WTC11 (cell line): ENCODE measurements around the gene RPL36A. TPM values are rescaled to one million over a fixed set of nuclear protein-coding genes. Genes with fewer than 3 reads are reported as not detected.

ENCODE experiments used
- ATAC-seq: fragments of 200-7000 bp; cut with Tn5 transposase; 2 replicates; pipeline ENCODE4 v1.10.0; 2021; ENCODE audit warnings: mild to moderate bottlenecking, moderate library complexity
- CTCF ChIA-PET: fragments of 300-600 bp; sonication (Branson Sonifier 250); formaldehyde crosslinking; loops from one replicate; lab custom pipeline; 2021; ENCODE audit warnings: antibody characterized with exemption; lab: Charles Lee
- POLR2A ChIA-PET: fragments of 350-600 bp; sonication (Branson Sonifier 250); formaldehyde crosslinking; loops from one replicate; lab custom pipeline; 2021; ENCODE audit warnings: antibody characterized with exemption; lab: Charles Lee
- DNase-seq: peaks from one replicate; pipeline ENCODE4 v3.0.0; 2021; ENCODE audit warnings: low spot score
- H3K27ac Mint-ChIP-seq: 2 replicates; pipeline ENCODE4 v1.8.0; 2021; ENCODE audit warnings: mixed read lengths
- H3K27me3 Mint-ChIP-seq: 2 replicates; pipeline ENCODE4 v1.8.0; 2021; ENCODE audit warnings: low read depth, mild to moderate bottlenecking, moderate library complexity, mixed read lengths
- H3K36me3 Mint-ChIP-seq: 2 replicates; pipeline ENCODE4 v1.8.0; 2021; ENCODE audit warnings: mixed read lengths
- H3K4me1 Mint-ChIP-seq: 2 replicates; pipeline ENCODE4 v1.8.0; 2022; ENCODE audit warnings: mixed read lengths
- H3K4me3 Mint-ChIP-seq: 2 replicates; pipeline ENCODE4 v1.8.0; 2021; ENCODE audit warnings: mild to moderate bottlenecking, moderate library complexity, mixed read lengths
- H3K9me3 Mint-ChIP-seq: 2 replicates; pipeline ENCODE4 v1.8.0; 2021; ENCODE audit warnings: mixed read lengths
- ELF4 ChIP-seq: sonication (generic); formaldehyde crosslinking; IDR thresholded peaks from 2 replicates; pipeline ENCODE4 v1.8.1; 2022; ENCODE audit warnings: low read depth, mild to moderate bottlenecking, moderate library complexity, missing genetic modification reagents
- FOXK1 ChIP-seq: sonication (generic); formaldehyde crosslinking; IDR thresholded peaks from 2 replicates; pipeline ENCODE4 v1.8.0; 2022; ENCODE audit warnings: mild to moderate bottlenecking, moderate library complexity, missing genetic modification reagents
- IRF2 ChIP-seq: sonication (generic); formaldehyde crosslinking; IDR thresholded peaks from 2 replicates; pipeline ENCODE4 v1.8.0; 2022; ENCODE audit warnings: low read depth, missing genetic modification reagents, borderline replicate concordance
- KAT7 ChIP-seq: sonication (generic); formaldehyde crosslinking; IDR thresholded peaks from 2 replicates; pipeline ENCODE4 v1.8.1; 2023; ENCODE audit warnings: missing genetic modification reagents, mild to moderate bottlenecking, borderline replicate concordance
- ZNF219 ChIP-seq: sonication (generic); formaldehyde crosslinking; IDR thresholded peaks from 2 replicates; pipeline ENCODE4 v1.8.0; 2023; ENCODE audit warnings: missing genetic modification reagents, mild to moderate bottlenecking, borderline replicate concordance
- ZNF396 ChIP-seq: fragments of 250-450 bp; sonication (Bioruptor Pico); IDR thresholded peaks from 2 replicates; pipeline ENCODE4 v1.8.0; 2021; ENCODE audit warnings: mild to moderate bottlenecking, moderate library complexity, borderline replicate concordance
- ZNF671 ChIP-seq: fragments of 250-450 bp; sonication (Bioruptor Pico); IDR thresholded peaks from 2 replicates; pipeline ENCODE4 v1.8.0; 2021; ENCODE audit warnings: mild to moderate bottlenecking
- total RNA-seq: library from RNA; stranded (reverse); gene quantifications from 3 replicates; pipeline ENCODE4 v1.2.3, GENCODE V29; 2021
- TF ChIP-seq, protein P1 (sequence below): sonication (generic); formaldehyde crosslinking; IDR thresholded peaks from 2 replicates; pipeline ENCODE4 v1.8.0; 2022; ENCODE audit warnings: mild to moderate bottlenecking, missing genetic modification reagents
- TF ChIP-seq, protein P2 (sequence below): sonication (generic); formaldehyde crosslinking; IDR thresholded peaks from 2 replicates; pipeline ENCODE4 v1.8.0; 2023; ENCODE audit warnings: missing genetic modification reagents, mild to moderate bottlenecking, borderline replicate concordance
- TF ChIP-seq, protein P3 (sequence below): sonication (generic); formaldehyde crosslinking; IDR thresholded peaks from 2 replicates; pipeline ENCODE4 v1.8.1; 2022; ENCODE audit warnings: low read depth, mild to moderate bottlenecking, moderate library complexity, missing genetic modification reagents, borderline replicate concordance
- TF ChIP-seq, protein P4 (sequence below): sonication (generic); formaldehyde crosslinking; IDR thresholded peaks from 2 replicates; pipeline ENCODE4 v1.8.1; 2023; ENCODE audit warnings: mild to moderate bottlenecking, missing genetic modification reagents

RPL36A gene
- total RNA-seq, 1 experiment from 2014 or later: 320 TPM

DNA sequence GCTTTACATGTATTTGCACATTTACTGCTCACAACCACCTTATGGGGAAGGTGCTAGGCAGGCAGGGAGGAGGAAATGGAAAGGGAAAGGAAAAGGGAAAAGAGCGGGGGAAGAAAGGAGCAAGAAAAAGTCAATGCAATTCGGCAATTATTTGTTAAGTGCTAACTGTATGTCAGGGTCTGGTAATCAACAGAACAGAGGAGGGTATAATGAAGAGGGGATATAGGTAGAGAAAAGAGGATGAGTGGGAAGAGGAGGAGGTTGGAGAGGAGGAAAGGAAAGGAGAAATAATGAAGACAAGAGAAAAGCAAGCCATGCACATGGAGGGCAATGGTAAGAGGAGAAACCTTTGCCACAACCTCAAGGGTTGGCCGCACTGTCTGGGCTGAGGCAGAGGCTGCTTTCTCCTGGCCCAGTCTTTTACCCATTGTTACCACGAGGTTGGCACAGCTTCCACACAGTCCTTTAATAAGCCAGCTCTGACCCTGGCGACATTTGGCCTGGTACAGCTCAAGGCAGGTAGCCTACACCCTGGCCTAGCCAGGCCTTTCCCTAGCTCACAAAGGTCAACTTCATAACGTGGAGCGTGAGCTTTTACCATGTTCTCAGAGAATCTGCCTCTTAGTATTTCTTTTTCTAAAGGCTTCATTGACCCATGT, 5.7 kb upstream of the RPL36A start:
- H3K27me3 Mint-ChIP-seq: no peaks in the 10 kb centered on the region
- no peak overlapping the region for H3K27ac Mint-ChIP-seq
- CTCF ChIA-PET: no interaction called here
- H3K36me3 Mint-ChIP-seq: no peaks in the 10 kb centered on the region
- H3K9me3 Mint-ChIP-seq: no peaks in the 10 kb centered on the region
- no peak for TF ChIP-seq FOXK1 (CRISPR knock-in tag)
- no peak for TF ChIP-seq KAT7 (CRISPR knock-in tag)
- TF ChIP-seq, all 79 proteins: peak for 0
- ATAC-seq (no peak), DNase-seq (no peak)
- Mint-ChIP-seq H3K4me1 (peaks cover 6% of the 10 kb centered on the region; the same call in 1 of the 2 replicates), H3K4me3 (no peak overlapping the region)
- POLR2A ChIA-PET: no interaction called here

DNA sequence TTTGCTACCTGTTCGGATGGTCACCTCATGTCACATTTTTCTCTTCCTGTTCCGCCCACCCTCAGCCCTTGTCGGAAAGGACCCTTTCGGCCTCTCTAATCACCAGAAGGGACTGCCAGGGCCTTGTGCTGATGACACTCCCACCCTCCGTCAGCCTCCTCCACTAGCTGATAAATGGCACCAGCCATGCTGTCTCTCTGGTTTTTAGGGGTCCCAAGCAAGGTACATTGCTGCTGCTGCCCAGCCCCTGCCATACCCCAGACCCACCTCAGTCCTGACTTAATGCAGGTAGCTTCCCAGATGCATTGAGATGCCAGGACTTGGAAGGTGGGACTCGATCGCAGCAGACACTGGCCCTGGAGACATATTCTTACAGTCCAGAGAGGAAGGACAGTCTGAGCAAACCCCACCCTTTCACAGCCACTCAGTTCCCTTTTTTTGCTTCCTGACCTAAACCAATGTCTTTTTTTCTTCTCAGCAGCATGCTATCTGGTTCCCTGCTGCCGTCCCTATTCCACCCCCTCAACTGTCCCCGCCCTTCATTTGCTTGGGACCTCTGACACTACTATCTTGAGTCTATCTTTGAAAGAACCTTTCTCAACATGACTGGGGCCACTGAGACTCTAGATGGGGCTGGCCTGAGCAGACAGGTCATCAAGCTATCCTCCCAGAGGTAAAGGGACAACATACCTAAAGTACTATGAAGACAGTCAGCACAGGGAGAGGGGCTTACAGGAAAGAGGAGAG, 4.8 kb upstream of the RPL36A start, which contains the start of gene BTK:
TSS of gene BTK (minus strand) at position 397 of the 747 bp plus-strand sequence. CDS start 10,907 bp downstream, outside the sequence.
- Mint-ChIP-seq H3K4me1 (peaks cover 7% of the 10 kb centered on the region; the same call in 1 of the 2 replicates), H3K9me3 (no peaks in the 10 kb centered on the region), H3K36me3 (peaks cover 1% of the 10 kb centered on the region), H3K4me3 (no peak within 1 kb of the TSS), H3K27me3 (no peaks in the 10 kb centered on the region), H3K27ac (no peak within 1 kb of the TSS)
- CTCF ChIA-PET: no interaction called here
- no peak for ATAC-seq
- TF ChIP-seq, protein P1, sequence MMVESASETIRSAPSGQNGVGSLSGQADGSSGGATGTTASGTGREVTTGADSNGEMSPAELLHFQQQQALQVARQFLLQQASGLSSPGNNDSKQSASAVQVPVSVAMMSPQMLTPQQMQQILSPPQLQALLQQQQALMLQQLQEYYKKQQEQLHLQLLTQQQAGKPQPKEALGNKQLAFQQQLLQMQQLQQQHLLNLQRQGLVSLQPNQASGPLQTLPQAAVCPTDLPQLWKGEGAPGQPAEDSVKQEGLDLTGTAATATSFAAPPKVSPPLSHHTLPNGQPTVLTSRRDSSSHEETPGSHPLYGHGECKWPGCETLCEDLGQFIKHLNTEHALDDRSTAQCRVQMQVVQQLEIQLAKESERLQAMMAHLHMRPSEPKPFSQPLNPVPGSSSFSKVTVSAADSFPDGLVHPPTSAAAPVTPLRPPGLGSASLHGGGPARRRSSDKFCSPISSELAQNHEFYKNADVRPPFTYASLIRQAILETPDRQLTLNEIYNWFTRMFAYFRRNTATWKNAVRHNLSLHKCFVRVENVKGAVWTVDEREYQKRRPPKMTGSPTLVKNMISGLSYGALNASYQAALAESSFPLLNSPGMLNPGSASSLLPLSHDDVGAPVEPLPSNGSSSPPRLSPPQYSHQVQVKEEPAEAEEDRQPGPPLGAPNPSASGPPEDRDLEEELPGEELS (CRISPR knock-in tag): no peak
- POLR2A ChIA-PET: no interaction called here
- no peak for DNase-seq

DNA sequence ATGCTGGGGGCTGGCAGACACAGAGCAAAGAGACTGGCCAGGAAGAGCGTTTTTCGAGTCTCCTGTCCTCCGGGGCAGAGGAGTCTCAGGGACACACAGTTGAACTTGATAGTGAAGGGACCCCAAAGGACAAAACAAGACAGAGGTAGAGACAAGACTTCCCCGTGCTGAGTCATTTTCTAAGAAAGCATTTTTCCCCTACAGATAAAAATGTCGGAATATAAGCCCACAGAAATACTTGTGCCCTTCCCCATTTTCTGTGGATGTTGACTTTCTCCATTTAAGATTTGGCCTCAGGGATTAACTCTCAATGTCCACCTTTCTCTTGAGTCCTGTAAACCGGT, 4.3 kb upstream of the RPL36A start:
- no peaks in the 10 kb centered on the region for H3K27me3 Mint-ChIP-seq
- H3K4me3 Mint-ChIP-seq: no peak overlapping the region
- no peak for ATAC-seq
- no peak overlapping the region for H3K27ac Mint-ChIP-seq
- peaks cover 7% of the 10 kb centered on the region; the same call in 1 of the 2 replicates for H3K4me1 Mint-ChIP-seq
- TF ChIP-seq, protein P1 (CRISPR knock-in tag): no peak
- TF ChIP-seq, protein P2, sequence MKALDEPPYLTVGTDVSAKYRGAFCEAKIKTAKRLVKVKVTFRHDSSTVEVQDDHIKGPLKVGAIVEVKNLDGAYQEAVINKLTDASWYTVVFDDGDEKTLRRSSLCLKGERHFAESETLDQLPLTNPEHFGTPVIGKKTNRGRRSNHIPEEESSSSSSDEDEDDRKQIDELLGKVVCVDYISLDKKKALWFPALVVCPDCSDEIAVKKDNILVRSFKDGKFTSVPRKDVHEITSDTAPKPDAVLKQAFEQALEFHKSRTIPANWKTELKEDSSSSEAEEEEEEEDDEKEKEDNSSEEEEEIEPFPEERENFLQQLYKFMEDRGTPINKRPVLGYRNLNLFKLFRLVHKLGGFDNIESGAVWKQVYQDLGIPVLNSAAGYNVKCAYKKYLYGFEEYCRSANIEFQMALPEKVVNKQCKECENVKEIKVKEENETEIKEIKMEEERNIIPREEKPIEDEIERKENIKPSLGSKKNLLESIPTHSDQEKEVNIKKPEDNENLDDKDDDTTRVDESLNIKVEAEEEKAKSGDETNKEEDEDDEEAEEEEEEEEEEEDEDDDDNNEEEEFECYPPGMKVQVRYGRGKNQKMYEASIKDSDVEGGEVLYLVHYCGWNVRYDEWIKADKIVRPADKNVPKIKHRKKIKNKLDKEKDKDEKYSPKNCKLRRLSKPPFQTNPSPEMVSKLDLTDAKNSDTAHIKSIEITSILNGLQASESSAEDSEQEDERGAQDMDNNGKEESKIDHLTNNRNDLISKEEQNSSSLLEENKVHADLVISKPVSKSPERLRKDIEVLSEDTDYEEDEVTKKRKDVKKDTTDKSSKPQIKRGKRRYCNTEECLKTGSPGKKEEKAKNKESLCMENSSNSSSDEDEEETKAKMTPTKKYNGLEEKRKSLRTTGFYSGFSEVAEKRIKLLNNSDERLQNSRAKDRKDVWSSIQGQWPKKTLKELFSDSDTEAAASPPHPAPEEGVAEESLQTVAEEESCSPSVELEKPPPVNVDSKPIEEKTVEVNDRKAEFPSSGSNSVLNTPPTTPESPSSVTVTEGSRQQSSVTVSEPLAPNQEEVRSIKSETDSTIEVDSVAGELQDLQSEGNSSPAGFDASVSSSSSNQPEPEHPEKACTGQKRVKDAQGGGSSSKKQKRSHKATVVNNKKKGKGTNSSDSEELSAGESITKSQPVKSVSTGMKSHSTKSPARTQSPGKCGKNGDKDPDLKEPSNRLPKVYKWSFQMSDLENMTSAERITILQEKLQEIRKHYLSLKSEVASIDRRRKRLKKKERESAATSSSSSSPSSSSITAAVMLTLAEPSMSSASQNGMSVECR (CRISPR knock-in tag): no peak
- TF ChIP-seq, protein P3, sequence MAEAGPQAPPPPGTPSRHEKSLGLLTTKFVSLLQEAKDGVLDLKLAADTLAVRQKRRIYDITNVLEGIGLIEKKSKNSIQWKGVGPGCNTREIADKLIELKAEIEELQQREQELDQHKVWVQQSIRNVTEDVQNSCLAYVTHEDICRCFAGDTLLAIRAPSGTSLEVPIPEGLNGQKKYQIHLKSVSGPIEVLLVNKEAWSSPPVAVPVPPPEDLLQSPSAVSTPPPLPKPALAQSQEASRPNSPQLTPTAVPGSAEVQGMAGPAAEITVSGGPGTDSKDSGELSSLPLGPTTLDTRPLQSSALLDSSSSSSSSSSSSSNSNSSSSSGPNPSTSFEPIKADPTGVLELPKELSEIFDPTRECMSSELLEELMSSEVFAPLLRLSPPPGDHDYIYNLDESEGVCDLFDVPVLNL: no peak
- TF ChIP-seq, protein P4, sequence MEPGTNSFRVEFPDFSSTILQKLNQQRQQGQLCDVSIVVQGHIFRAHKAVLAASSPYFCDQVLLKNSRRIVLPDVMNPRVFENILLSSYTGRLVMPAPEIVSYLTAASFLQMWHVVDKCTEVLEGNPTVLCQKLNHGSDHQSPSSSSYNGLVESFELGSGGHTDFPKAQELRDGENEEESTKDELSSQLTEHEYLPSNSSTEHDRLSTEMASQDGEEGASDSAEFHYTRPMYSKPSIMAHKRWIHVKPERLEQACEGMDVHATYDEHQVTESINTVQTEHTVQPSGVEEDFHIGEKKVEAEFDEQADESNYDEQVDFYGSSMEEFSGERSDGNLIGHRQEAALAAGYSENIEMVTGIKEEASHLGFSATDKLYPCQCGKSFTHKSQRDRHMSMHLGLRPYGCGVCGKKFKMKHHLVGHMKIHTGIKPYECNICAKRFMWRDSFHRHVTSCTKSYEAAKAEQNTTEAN: no peak
- TF ChIP-seq IRF2 (CRISPR knock-in tag): no peak
- no peak for TF ChIP-seq ZNF396
- TF ChIP-seq ZNF671 (CRISPR knock-in tag): no peak
- no peak for TF ChIP-seq ELF4 (CRISPR knock-in tag)
- TF ChIP-seq ZNF219 (CRISPR knock-in tag): no peak
- no peaks in the 10 kb centered on the region for H3K9me3 Mint-ChIP-seq
- ChIA-PET CTCF (no interaction called here), POLR2A (no interaction called here)
- DNase-seq: no peak
- peaks cover 7% of the 10 kb centered on the region for H3K36me3 Mint-ChIP-seq
